Endothelial cell of umbilical vein (primary cell): ENCODE data around the gene GABPA. TPM values are rescaled to one million over a fixed set of nuclear protein-coding genes. Genes with fewer than 3 reads are reported as not detected.

Source experiments
- BruUV-seq: library from RNA; stranded (reverse); fragments of 400-500 nt; replicated peaks from 2 replicates; lab custom pipeline; 2021; lab: Mats Ljungman, UMichigan
- CTCF ChIA-PET: fragments of 300-600, 350-600 bp; sonication (Branson Sonifier 250); formaldehyde crosslinking; loops from one replicate; lab custom pipeline; 2021; ENCODE audit warnings: antibody characterized with exemption, inconsistent platforms; lab: Charles Lee
- POLR2A ChIA-PET: fragments of 300-600, 350-600 bp; sonication (Branson Sonifier 250); formaldehyde crosslinking; loops from one replicate; lab custom pipeline; 2021; ENCODE audit warnings: antibody characterized with exemption, inconsistent platforms; lab: Charles Lee
- DNase-seq: peaks from one replicate; pipeline ENCODE4 v3.0.0-alpha.2; 2011; ENCODE audit warnings: low read depth, low spot score
- FAIRE-seq: peaks from 2 replicates; lab custom pipeline; 2011; peaks lifted over from hg19 to GRCh38; lab: Jason Lieb, UNC
- H2AFZ ChIP-seq: 2 replicates; pipeline ENCODE4 v1.6.0; 2012; ENCODE audit warnings: low read depth, low read length, control low read depth, inconsistent platforms
- H3K27ac ChIP-seq: 2 replicates; pipeline ENCODE4 v1.5.1; 2011; ENCODE audit warnings: low read depth, mild to moderate bottlenecking, control low read depth, low read length, moderate library complexity; ENCODE audit not compliant: insufficient read depth
- H3K27me3 ChIP-seq, 2 experiments: 2 replicates each; pipeline versions ENCODE4 v1.6.0 to v1.6.1; 2011; ENCODE audit warnings: low read length in 2 of 2, mixed read lengths in 1 of 2; ENCODE audit not compliant: control insufficient read depth in 2 of 2, insufficient read depth in 2 of 2
- H3K36me3 ChIP-seq, 2 experiments: 2 replicates in 1 of 2; 3 replicates in 1 of 2; pipeline ENCODE4 v1.5.1; 2011; ENCODE audit warnings: low read length in 2 of 2, mild to moderate bottlenecking in 1 of 2, moderate library complexity in 1 of 2; ENCODE audit not compliant: control insufficient read depth in 2 of 2, insufficient read depth in 2 of 2; ENCODE audit errors: extremely low read depth in 1 of 2
- H3K4me1 ChIP-seq: 3 replicates; pipeline ENCODE4 v1.5.1; 2011; ENCODE audit warnings: mild to moderate bottlenecking, low read length; ENCODE audit not compliant: control insufficient read depth, insufficient read depth; ENCODE audit errors: extremely low read depth
- H3K4me2 ChIP-seq: 2 replicates; pipeline ENCODE4 v1.6.1; 2011; ENCODE audit warnings: low read length, control low read depth, mixed read lengths; ENCODE audit not compliant: insufficient read depth
- H3K4me3 ChIP-seq, 3 experiments: fragments of 200-600 bp in 1 of 3; sonication (generic), shearing (Covaris generic) in 1 of 3; replicated peaks in 1 of 3; 2 replicates each; pipeline ENCODE4 v1.5.1; 2011 to 2016; ENCODE audit warnings: control low read depth in 3 of 3, low read length in 3 of 3, mild to moderate bottlenecking in 2 of 3, inconsistent platforms in 1 of 3, low read depth in 1 of 3, moderate library complexity in 1 of 3; ENCODE audit not compliant: insufficient read depth in 1 of 3
- H3K79me2 ChIP-seq: 2 replicates; pipeline ENCODE4 v1.6.0; 2012; ENCODE audit warnings: low read length, inconsistent platforms; ENCODE audit not compliant: control insufficient read depth, insufficient read depth
- H3K9ac ChIP-seq: replicated peaks from 2 replicates; pipeline ENCODE3; 2011; ENCODE audit warnings: low read length, control low read depth; ENCODE audit not compliant: insufficient read depth; ENCODE audit errors: extremely low read depth
- H3K9me1 ChIP-seq: replicated peaks from 3 replicates; pipeline ENCODE4 v1.6.0; 2011; ENCODE audit warnings: mild to moderate bottlenecking, low read length; ENCODE audit not compliant: control insufficient read depth, insufficient read depth; ENCODE audit errors: extremely low read depth
- H3K9me3 ChIP-seq: replicated peaks from 2 replicates; pipeline ENCODE4 v1.5.1; 2012; ENCODE audit warnings: low read length, inconsistent platforms; ENCODE audit not compliant: control insufficient read depth, insufficient read depth
- H4K20me1 ChIP-seq: replicated peaks from 2 replicates; pipeline ENCODE3; 2011; ENCODE audit warnings: mild to moderate bottlenecking, low read length; ENCODE audit not compliant: control insufficient read depth, insufficient read depth; ENCODE audit errors: extremely low read depth
- CTCF ChIP-seq, 2 donors: IDR thresholded peaks; 1 replicate in 1 of 2; 2 replicates in 1 of 2; pipeline ENCODE4 v1.5.1; 2011; ENCODE audit warnings: low read length in 2 of 2, mild to moderate bottlenecking in 2 of 2, moderate library complexity in 2 of 2, control low read depth in 1 of 2, inconsistent platforms in 1 of 2, low read depth in 1 of 2; ENCODE audit not compliant: insufficient read depth in 1 of 2; ENCODE audit errors: extremely low read depth in 1 of 2
- EZH2 ChIP-seq: IDR thresholded peaks from 2 replicates; pipeline ENCODE4 v1.6.1; 2012; ENCODE audit warnings: borderline replicate concordance, low read depth, mild to moderate bottlenecking, moderate library complexity, low read length, inconsistent platforms; ENCODE audit not compliant: severe bottlenecking
- FOS ChIP-seq: IDR thresholded peaks from 2 replicates; pipeline ENCODE4 v1.6.1; 2011; ENCODE audit warnings: mild to moderate bottlenecking, low read length, moderate library complexity, borderline replicate concordance; ENCODE audit not compliant: insufficient read depth
- GATA2 ChIP-seq: IDR thresholded peaks from 2 replicates; pipeline ENCODE4 v1.7.0; 2011; ENCODE audit warnings: low read depth, mild to moderate bottlenecking, moderate library complexity, mixed read lengths, low read length; ENCODE audit not compliant: insufficient read length, insufficient read depth
- JUN ChIP-seq: IDR thresholded peaks from 2 replicates; pipeline ENCODE4 v1.6.1; 2011; ENCODE audit warnings: borderline replicate concordance, low read depth; ENCODE audit not compliant: insufficient read length, insufficient read depth
- MYC ChIP-seq: IDR thresholded peaks from one replicate; pipeline ENCODE4 v1.6.1; 2011; ENCODE audit warnings: mild to moderate bottlenecking, low read depth, low read length
- dilution Hi-C: fragments of 300-500 bp; cut with MboI; formaldehyde crosslinking; loops from one replicate; pipeline ENCODE4 v1.15.0; 2019; ENCODE audit warnings: low sequenced_read_pairs; ENCODE audit not compliant: extremely low pct_ligation_motif_present
- intact Hi-C: fragments of 100-400 bp; cut with micrococcal nuclease; formaldehyde crosslinking; loops from one replicate; pipeline ENCODE4 v1.10.0; 2022
- polyA plus RNA-seq, 4 experiments: library from polyadenylated mRNA; depleted of rRNA in 3 of 4; stranded (reverse) in 3 of 4; unstranded in 1 of 4; fragments of >200 nt; gene quantifications; 2 replicates each; pipeline versions ENCODE4 v1.2.1 to v1.2.3, GENCODE V29; 2011 to 2012; ENCODE audit warnings: missing spikeins in 1 of 4
- total RNA-seq: library from RNA; stranded (reverse); gene quantifications from 2 replicates; pipeline ENCODE4 v1.2.3, GENCODE V29; 2021

GABPA gene
- total and polyA plus RNA-seq, 2 donors (not counting 3 experiments of a cell fraction or from before 2014, with no cell fraction given): 5.8 to 21.0 TPM

DNA sequence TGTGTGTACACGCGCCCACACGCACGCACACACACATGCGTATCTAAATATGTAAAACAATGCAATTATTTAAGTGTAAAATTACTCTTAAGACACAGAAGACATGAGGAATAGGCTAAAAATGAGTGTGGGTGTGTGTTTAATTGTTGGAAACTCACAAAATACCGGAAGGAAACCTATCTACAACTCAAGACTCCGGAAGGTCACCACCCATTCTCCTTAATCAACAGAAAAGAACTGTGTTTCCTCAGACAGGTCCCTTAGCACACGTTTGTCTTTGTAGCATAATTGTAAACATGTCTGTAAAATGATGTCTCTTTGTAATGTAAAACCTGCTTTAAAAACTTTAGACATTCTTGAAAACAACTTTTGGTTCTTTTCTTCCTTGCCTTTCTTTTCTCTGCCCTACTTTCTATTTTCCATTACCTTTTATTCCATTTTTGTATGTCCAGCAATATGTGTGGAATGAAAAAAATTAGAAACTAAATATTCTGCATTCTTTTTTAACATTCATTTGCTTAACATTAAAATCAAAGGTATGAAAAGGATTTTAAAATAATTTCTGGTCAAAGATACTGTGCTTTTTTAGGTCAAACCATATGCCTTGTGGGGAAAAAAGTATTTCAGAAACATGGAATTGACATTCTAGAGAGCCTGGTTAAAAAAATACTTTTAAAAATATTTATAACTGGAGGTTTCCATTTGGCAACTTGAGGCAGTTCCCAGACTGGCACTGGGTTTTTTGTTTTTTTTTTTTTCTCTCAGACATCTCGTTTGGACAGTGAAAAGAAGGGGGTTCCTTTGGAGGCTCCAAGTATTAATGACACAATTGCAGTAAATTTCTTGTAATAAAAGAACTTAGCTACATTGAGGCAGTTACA, 46.3 kb upstream of the GABPA start:
- CTCF ChIA-PET: no interaction called here

More for the DNA sequence above, 46.3 kb upstream of the GABPA start:
- H3K9ac ChIP-seq: no peak overlapping the region
- H3K4me1 ChIP-seq: peaks cover 10% of the 10 kb centered on the region
- TF ChIP-seq GATA2 (no peak), EZH2 (no peak), FOS (no peak), CTCF (IDR thresholded peaks at IDR 0.05; ENCODE audit: extremely low read depth in 1 of 2, insufficient read depth in 1 of 2, low read depth in 1 of 2, low read length in 2 of 2) (no peak), MYC (no peak), JUN (no peak)
- dilution Hi-C loops: no loop called here
- H3K9me1 ChIP-seq: no peaks in the 10 kb centered on the region
- no peak overlapping the region for H3K4me3 ChIP-seq
- H3K36me3 ChIP-seq: no peaks in the 10 kb centered on the region
- H3K4me2 ChIP-seq: peak overlapping the region; percentile 86
- H3K79me2 ChIP-seq: no peaks in the 10 kb centered on the region
- POLR2A ChIA-PET: no interaction called here
- intact Hi-C loops: loop anchor here (2.0 kb wide), 1 partner anchor 20 kb away; no protein-coding TSS in a partner anchor
- H4K20me1 ChIP-seq: no peaks in the 10 kb centered on the region
- H3K27ac ChIP-seq: no peak overlapping the region
- DNase-seq (peak; percentile 62), FAIRE-seq (peak; percentile 73)
- no peaks in the 10 kb centered on the region for H3K27me3 ChIP-seq
- H2AFZ ChIP-seq: peak overlapping the region; percentile 84
- BruUV-seq: no TSS peak
- H3K9me3 ChIP-seq: no peaks in the 10 kb centered on the region
